ENCODE results near the gene SLC17A3.

SLC17A3 gene

GRCh38 chr6:25835442-25836283, 38.4 kb downstream of the SLC17A3 start:
- peak; percentile 43 for DNase-seq
- H3K4me3 ChIP-seq (ENCODE audit: low read depth, low read length) = no peak overlapping the region
- no peak overlapping the region for H3K27ac ChIP-seq
- H3K9me3 ChIP-seq (ENCODE audit: severe bottlenecking) = peaks cover 2% of the 10 kb centered on the region
- no peak for TF ChIP-seq CTCF (IDR thresholded peaks at IDR 0.05; ENCODE audit: low read depth, low read length)
- no peaks in the 10 kb centered on the region for H3K27me3 ChIP-seq (ENCODE audit: insufficient read depth, low read depth, severe bottlenecking)
- no peaks in the 10 kb centered on the region for H3K36me3 ChIP-seq

- Histone ChIP-seq H3K9me3 (ENCODE audit: severe bottlenecking) (no peaks in the 10 kb centered on the region), H3K36me3 (no peaks in the 10 kb centered on the region), H3K27ac (no peak overlapping the region), H3K4me3 (ENCODE audit: low read depth, low read length) (no peak overlapping the region), H3K27me3 (ENCODE audit: insufficient read depth, low read depth, severe bottlenecking) (no peaks in the 10 kb centered on the region)
- no peak for TF ChIP-seq CTCF (IDR thresholded peaks at IDR 0.05; ENCODE audit: low read depth, low read length)
- no peak for DNase-seq
Measured at GRCh38 chr6:25834950-25835349, 39.1 kb downstream of the SLC17A3 start.

GRCh38 chr6:25833136-25833535, 40.9 kb downstream of the SLC17A3 start:
- H3K4me3 ChIP-seq (ENCODE audit: low read depth, low read length) = no peak overlapping the region
- H3K27ac ChIP-seq = no peak overlapping the region
- no peaks in the 10 kb centered on the region for H3K36me3 ChIP-seq
- no peak for DNase-seq
- TF ChIP-seq CTCF (IDR thresholded peaks at IDR 0.05; ENCODE audit: low read depth, low read length) = no peak
- no peaks in the 10 kb centered on the region for H3K9me3 ChIP-seq (ENCODE audit: severe bottlenecking)
- no peaks in the 10 kb centered on the region for H3K27me3 ChIP-seq (ENCODE audit: insufficient read depth, low read depth, severe bottlenecking)

- H3K36me3 ChIP-seq = no peaks in the 10 kb centered on the region
- no peak for TF ChIP-seq CTCF (IDR thresholded peaks at IDR 0.05; ENCODE audit: low read depth, low read length)
- H3K9me3 ChIP-seq (ENCODE audit: severe bottlenecking) = no peaks in the 10 kb centered on the region
- H3K27ac ChIP-seq = no peak overlapping the region
- no peak overlapping the region for H3K4me3 ChIP-seq (ENCODE audit: low read depth, low read length)
- no peaks in the 10 kb centered on the region for H3K27me3 ChIP-seq (ENCODE audit: insufficient read depth, low read depth, severe bottlenecking)
- DNase-seq = no peak
Measured at GRCh38 chr6:25832670-25833069, 41.4 kb downstream of the SLC17A3 start.

GRCh38 chr6:25832307-25832662, 41.8 kb downstream of the SLC17A3 start:
- Histone ChIP-seq H3K9me3 (ENCODE audit: severe bottlenecking) (no peaks in the 10 kb centered on the region), H3K27ac (no peak overlapping the region), H3K27me3 (ENCODE audit: insufficient read depth, low read depth, severe bottlenecking) (no peaks in the 10 kb centered on the region), H3K4me3 (ENCODE audit: low read depth, low read length) (no peak overlapping the region), H3K36me3 (no peaks in the 10 kb centered on the region)
- TF ChIP-seq CTCF (IDR thresholded peaks at IDR 0.05; ENCODE audit: low read depth, low read length) = no peak
- no peak for DNase-seq

All from WERI-Rb-1 (cell line).